Keratinocyte (primary cell): ENCODE measurements around the gene ZEB1.

Source experiments
- CTCF ChIP-seq, 3 experiments: IDR thresholded peaks in 1 of 3; conservative IDR thresholded peaks in 1 of 3; optimal IDR thresholded peaks in 1 of 3; 2 replicates in 2 of 3; 3 replicates in 1 of 3; pipeline versions ENCODE3 to v1.5.1; 2011; ENCODE audit warnings: low read length in 3 of 3, mild to moderate bottlenecking in 3 of 3, moderate library complexity in 2 of 3, control low read depth in 1 of 3, inconsistent platforms in 1 of 3; ENCODE audit not compliant: insufficient read depth in 2 of 3; ENCODE audit errors: extremely low read depth in 1 of 3
- EZH2 ChIP-seq: IDR thresholded peaks from one replicate; pipeline ENCODE4 v1.6.1; 2012; ENCODE audit warnings: inconsistent platforms, mild to moderate bottlenecking, low read length, moderate library complexity

- TF ChIP-seq EZH2, result no peak
- no peak for TF ChIP-seq CTCF (optimal IDR thresholded peaks at IDR 0.05 in 1 of 3, IDR thresholded peaks at IDR 0.05 in 1 of 3, conservative IDR thresholded peaks at IDR 0.05 in 1 of 3; ENCODE audit: extremely low read depth in 1 of 3, insufficient read depth in 2 of 3, low read length in 3 of 3)
Measured at GRCh38 chr10:31291123-31291522, 27.9 kb upstream of the ZEB1 start.
